OCI-M1 (cell line): ENCODE measurements around the gene BTBD7.
A peak's percentile ranks its signal among the peaks of the same experiment; 100 is the strongest.

Experiments used
- DNase-seq: peaks from one replicate; lab custom pipeline; 2025; lab: John Stamatoyannopoulos, UW

Gene BTBD7

DNA sequence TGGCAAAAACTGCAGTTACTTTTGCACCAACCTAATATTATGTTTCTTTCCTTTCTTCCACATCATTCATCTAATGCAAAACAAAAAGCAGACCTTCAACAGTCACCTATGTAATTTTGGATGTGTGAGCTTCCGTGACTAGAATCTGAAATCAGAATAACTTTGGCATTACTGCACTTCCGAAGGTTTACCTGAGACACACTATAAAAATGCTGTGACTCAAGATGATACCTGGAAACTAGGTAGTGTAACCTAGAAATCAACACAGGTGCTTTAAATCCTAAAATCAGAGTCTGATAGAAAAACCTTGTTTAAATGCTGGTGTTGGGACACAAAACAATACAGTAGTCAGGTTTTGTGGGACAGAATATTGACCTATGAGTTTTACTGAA is 2.2 kb downstream of the BTBD7 start:
- no peak for DNase-seq

DNA sequence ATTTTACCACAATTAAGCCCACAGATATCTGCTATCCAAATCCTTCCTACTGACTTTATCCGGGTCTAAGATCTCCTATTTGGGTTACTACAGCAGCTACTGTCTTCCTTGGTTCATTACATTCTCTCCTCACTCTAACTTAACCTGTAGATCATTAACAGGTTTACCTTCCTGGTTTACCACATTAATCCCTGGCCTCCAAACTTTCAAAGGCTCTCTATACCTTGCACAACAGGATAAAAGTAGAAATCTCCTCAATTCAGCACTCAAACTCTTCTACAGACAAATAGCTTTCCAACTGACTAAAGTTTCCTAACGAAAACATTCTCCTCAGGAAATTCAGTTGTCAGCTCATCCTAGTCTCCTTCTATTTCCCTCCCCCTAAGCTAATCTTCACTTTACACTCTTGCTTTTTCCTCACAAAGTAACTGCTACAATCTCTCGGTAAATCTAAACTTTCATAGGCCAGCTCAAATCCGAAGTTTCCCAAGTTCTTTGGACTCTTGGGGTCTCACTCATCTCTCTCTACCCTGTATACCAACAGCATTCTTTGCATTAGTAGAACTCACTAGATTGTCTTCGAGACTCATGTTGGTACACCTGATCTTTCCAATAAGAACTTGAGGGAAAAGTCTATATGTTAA is 2.7 kb downstream of the BTBD7 start:
- peak; percentile 9 for DNase-seq

GRCh38 chr14:93328546-93328945 is 4.3 kb downstream of the BTBD7 start:
- no peak for DNase-seq

GRCh38 chr14:93326196-93326595 is 6.6 kb downstream of the BTBD7 start:
- DNase-seq, result no peak

- peak; percentile 41 for DNase-seq
Observed at GRCh38 chr14:93323600-93324174, 9.1 kb downstream of the BTBD7 start.

DNA sequence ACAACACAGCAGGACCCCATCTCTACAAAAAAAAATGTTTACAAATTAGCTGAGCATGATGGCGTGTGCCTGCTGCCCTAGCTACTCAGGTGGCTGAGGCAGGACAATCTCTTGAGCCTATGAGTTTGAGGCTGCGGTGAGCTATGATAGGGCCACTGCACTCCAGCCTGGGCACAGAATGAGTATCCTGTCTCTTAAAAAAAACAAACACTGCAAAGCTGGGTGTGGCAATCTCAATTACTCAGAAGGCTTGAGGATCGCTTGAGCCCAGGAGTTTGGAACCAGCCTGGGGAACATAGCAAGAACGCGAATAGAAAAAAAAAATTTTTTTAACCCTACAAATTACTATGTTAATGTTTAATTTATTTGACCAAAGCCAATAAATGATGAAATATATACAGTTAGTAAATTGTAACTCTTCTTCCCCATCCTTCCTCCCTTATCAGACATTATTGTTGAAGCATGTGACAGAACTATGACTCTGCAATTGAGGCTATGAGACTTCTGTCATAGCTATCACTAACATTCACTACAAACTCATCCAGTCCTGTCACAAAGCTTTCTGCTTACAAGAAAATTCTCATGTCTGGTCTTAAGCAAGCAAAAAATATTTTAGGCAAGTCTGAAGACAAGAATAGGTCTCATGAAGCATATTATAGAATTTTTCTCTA is 9.8 kb downstream of the BTBD7 start:
- DNase-seq, result peak; percentile 75

GRCh38 chr14:93320489-93320888 is 12.3 kb downstream of the BTBD7 start:
- peak; percentile 46 for DNase-seq

DNA sequence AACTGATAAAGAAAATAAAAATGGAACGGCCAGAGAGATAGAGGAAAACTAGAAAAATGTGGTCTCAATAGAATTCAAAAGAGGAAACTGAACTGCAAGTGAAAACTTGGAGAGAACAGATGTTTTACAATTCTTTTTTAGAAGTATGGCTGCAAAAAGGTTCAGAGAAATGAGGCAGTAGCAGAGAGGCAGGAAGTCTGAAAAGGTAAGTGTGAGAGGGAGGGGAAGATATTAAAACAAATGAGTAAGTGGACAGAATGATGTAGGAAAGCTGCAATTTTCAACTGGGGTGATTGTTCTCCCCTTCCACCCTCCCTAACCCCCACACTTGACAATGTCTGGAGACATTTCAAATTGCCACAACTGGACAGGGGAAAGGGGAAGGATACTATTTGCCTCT is 12.9 kb downstream of the BTBD7 start:
- peak; percentile 46 for DNase-seq

DNA sequence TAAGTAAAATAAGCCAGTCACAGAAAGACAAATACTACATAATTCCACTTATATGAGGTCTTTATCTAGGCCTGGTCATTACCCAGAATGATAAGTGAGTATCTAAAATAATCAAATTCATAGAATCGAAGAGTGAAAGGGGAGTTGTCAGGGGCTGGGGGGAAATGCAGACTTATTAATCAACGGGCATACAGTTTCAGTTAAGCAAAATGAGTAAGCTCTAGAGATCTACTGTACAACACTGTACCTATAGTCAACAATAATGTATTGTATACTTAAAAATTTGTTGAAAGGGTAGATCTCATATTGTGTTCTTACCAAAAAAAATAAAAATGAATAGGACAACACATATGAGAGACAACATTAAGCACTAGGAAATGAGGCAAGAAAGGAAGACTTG is 13.3 kb downstream of the BTBD7 start:
- peak; percentile 40 for DNase-seq

DNA sequence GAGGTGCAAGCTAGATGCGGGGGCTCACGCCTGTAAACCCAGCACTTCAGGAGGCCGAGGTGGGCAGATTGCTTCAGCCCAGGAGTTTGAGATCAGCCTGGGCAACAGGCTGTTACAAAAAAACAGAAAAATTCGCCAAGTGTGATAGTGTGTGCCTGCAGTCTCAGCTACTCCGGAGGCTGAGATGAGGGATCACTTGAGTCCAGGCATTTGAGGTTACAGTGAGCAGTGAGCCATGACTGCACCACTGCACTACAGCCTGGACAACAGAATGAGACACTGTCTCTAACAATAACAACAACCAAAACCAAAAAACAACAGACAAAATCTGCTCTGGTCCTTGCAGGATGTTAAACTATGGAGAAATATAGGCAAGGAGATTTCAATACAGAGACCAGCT is 13.9 kb downstream of the BTBD7 start:
- DNase-seq, result peak; percentile 20

DNA sequence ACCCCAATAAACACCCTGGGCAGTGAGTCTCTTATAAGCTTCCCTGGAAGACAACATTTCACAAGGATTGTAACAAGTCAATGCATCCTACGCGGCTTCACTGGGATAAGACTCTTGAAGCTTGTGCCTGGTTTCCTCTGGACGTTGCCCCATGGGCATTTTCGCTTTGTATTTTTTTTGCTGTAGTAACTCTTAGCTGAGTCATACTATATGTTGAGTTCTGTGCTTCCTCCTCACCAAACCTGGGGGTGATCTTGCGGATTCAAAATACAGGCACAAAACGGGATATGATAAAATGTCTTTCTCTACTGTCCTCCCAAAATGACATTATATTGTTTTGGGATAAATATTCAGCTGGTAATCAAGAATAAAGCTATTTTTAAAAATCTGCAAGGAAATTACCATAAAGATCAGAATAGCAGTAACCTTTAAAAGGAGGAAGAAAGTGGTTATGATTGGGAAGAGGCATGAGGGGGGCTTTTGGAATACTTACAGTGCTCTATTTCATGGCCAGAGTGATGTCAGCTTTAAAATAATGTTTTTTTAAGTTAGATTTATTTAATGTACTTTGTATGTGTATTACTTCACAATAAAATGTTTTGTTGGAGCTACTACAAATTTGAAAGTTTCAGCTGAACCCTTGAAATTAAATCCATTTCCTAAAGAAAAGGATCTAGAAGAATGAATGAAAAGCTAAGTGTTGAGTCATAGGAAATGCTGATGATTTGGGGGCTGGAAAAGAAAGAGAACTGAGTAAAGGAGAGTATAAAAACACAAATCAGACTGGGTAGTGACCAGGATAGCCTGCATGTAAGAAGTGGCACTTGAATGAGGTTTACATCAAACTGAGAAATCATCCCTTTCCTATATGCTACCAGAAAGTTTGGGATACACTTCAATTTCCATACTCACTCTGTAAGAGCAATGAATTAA is 14.7 kb downstream of the BTBD7 start:
- DNase-seq, result peak; percentile 76

DNA sequence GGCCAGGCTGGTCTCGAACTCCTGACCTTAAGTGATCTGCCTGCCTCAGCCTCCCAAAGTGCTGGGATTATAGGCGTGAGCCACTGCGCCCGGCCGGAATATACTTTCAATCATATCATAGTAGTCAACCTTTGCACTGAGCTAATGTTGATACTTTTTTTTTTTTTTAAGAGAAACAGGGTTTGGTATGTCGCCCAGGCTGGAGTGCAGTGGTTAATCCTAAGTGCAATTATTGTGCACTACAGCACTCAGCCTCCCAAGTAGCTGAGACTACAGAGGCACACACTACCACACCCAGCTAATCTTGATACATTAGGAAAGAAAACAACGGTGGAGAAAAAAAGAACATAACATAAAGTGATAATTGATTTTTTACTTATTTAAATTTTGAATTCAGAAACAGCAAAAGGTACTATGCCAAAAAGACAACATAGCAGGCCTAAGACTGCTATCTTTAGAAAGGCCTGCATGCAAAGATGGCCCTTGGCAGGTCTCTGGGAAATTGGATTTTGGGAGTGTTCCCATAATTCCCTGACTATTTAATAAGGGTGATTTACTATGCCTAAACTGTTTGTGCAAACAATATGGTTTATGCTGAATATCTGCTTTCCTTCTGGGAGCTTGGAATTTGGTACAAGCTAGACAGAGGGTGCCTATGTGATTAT is 15.5 kb downstream of the BTBD7 start:
- DNase-seq, result no peak

GRCh38 chr14:93316716-93317115 is 16.1 kb downstream of the BTBD7 start:
- DNase-seq, result no peak

- no peak for DNase-seq
Observed at GRCh38 chr14:93315575-93315974, 17.3 kb downstream of the BTBD7 start.

DNA sequence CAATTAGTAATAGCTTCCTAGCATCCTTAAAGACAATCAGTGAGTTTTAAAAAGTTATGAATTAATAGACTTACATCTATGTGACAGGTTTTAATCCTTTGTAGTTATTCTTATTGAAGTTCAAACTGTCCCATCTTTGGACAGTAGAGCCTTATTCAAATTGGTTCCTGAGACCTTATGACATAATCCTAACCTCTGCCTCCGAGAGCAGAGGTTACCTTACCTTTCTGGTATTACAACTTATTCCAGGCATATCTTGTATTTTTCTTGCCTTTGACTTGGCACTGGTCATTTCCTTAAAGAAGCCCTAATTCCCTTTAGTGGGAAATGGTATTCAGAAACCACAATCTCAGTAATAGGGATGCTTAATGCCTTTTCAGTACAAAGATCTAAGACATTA is 21.8 kb downstream of the BTBD7 start:
- DNase-seq, result no peak

DNA sequence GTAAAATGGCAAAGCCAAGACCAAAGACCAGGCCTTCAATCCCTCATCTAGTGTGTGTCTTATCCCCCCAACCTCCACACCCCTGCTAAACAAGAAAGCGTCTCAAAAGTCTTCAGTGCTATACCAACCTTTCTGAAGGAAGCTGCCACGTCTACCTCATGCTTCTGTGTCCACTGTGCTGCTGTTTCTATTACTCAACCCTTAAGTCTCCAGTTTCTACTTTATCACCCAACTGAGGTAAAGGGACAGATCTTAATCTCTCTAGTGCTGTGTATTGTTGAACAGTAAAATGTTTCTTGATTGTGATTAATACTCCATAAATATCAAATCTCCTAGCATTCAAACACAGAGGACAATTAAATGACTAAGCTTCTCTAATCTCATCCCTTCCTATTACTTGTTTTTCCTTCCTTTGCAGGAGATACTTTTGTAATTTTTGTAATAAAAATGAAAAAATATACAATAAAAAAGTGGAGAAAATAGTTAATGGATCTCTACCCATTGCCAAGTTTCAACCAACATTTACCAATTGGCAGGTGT is 23.3 kb downstream of the BTBD7 start:
- no peak for DNase-seq

DNA sequence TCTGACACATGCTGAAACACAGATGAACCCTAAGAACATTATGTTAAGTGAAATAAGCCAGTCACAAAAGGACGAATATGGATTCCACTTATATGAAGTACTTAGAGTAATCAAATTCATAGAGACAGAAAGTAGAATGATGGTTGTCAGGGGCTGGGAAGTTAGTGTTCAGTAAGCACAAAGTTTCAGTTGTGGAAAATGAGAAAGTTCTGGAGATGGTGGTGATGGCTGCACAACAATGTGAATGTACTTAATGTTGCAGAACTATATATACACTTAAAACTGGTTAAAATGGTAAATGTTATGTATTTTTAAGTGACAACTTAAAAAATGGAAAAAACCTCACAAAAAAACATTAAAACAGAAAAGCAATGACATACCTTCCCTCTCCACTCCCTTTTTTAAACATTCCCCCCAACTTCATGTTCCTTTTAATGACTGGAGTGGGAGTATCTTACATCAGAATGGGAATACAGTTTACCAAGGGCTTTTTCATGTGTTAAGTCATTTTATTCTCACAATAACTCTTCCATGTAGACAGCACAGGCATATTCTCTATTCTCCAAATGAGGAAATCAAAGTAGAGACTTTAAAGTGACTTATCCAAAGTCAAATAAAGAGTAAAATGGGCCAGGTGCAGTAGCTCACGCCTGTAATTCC is 24.0 kb downstream of the BTBD7 start:
- no peak for DNase-seq

DNA sequence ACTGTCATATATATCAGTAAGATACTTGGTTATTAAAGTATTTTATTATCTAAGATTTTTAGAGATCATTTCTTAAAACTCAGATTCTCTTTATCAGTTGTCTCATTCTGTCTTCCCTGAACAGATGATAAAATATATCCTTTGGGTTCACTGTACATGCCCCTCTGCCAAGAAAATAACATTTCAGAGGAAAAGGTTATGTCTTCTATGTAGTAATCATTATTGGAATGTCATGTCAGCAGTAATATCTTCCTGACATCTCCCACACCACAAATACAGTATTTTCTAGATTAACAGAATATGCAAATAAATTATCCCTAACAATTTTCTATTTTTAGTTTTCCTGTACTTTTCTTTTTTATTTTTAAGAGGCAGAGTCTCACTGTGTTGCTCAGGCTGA is 26.0 kb downstream of the BTBD7 start:
- DNase-seq, result no peak

DNA sequence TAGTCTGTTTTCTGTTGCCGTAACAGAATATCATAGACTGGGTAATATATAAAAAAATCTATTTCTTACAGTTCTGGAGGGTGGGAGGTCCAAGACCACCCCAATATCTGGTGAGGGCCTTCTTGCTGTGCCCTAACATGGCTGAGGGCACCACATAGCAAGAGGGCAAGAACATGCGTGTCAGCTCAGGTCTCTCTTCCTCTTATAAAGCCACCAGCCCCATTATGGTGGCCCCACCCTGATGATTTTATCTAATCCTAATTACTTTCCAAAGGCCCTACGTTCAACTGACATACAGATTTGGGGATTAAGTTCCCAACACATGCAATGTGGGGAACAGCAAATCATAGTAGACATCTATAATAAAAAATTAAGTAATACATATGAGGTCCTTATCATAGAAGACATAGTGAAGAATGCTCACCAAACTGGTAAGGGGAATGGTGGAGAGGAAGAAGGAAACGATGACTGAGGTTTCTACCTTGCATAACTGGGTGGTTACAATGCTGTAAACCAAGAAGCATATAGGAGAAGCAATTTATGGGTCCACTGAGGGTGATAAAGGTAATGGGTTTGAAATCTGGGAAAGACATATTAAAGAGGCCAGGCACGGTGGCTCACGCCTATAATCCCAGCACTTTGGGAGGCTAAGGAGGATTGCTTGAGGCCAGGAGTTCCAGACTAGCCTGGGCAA is 27.0 kb downstream of the BTBD7 start:
- no peak for DNase-seq

- no peak for DNase-seq
Observed at GRCh38 chr14:93304771-93305170, 28.1 kb downstream of the BTBD7 start.

GRCh38 chr14:93303659-93304058 is 29.2 kb downstream of the BTBD7 start:
- DNase-seq, result peak; percentile 52
